ENCODE results near the gene CBX4.
A peak's percentile ranks its signal among the peaks of the same experiment; 100 is the strongest.

Gene CBX4

DNA sequence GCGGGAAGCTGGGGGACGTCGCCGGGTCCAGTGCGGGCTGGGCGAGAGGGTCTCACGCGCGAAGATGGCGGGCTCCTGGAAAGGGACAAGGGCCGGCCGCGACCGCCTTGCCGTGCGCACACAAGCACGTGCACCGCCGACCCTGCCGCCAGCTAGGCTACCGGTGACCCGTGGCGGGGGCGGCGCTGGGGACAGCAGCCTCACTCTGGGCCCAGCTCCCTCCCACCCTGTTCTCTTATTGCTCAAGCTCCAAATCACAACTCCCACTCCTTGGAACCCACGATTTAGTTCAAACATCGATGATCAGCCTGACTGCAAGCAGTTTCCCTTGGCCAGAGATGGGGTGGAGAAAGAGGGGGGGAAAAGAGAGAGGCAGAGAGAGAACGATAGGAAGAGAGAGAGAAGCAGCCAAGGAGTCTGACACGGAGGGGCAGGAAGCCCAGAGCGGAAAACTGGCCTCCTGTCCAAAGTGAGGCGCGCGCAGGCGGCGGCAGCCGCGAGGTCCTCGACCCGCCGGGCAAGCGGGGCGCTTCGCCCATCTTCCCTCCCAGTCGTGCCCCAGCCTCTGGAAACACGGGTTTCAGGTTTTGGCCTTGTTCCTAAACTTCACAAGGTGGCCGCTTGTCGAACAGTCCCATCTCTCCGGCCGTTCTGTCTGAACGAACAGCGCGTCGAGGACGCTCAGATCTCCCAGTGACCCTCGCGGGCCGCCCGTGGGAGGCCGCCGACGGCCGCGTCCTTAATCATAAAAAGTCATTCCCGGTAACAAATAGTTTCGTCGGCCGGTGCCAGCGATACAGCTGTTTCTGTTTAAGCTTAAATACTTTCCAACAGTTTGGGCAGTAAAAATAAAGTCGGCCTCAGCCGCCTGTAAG lies 40.7 kb downstream of the CBX4 start:
- peak; percentile 80 for DNase-seq

DNA sequence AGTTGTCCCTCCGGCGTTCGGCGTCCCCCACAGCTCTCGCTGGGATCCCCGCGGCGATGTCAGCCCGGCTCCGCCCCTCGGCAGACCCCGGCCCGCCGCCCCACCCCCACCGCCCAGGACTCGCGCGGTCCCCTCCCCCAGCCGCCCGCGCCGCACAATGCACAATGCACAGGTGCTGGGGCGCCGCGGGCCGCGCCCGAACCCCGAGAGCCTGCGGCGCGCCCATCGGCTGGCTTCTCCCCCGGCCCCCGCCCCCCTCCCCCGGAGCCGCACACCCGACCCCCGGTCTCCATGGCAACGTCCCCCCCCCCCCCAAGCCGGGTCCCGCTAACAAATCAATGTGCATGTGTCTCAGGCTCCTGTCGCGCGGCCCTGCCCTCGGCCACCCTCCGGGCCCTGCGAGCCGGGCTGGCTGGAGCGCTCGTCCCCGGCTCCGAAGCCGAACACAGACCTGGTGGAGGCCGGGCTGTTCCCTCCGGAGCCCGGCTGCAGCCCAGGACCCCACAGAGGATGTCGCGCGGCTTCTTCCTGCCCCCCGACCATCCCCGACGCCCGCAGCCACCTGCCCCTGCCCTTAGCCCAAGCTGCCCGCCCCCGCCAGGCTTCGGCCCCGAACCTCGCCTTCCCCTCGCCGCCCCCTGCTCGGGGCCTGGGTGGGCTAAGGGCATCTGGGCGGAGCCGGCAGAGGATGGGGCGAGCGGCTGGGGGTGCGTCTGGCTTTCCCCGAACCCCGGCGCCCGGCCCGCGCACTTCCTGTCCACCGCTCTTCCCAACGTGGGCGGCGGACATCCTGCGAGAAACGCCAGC lies 41.5 kb downstream of the CBX4 start:
- no peak for DNase-seq

- DNase-seq: peak; percentile 100
These were observed 42.3 kb downstream of the CBX4 start, which contains the start of gene CBX8 for GRCh38 chr17:79796763-79797491. CBX8 (minus strand) TSS chr17:79797077; CDS start chr17:79796998, 79 bp downstream.

GRCh38 chr17:79796444-79796762 lies 42.8 kb downstream of the CBX4 start:
- no peak for DNase-seq

DNA sequence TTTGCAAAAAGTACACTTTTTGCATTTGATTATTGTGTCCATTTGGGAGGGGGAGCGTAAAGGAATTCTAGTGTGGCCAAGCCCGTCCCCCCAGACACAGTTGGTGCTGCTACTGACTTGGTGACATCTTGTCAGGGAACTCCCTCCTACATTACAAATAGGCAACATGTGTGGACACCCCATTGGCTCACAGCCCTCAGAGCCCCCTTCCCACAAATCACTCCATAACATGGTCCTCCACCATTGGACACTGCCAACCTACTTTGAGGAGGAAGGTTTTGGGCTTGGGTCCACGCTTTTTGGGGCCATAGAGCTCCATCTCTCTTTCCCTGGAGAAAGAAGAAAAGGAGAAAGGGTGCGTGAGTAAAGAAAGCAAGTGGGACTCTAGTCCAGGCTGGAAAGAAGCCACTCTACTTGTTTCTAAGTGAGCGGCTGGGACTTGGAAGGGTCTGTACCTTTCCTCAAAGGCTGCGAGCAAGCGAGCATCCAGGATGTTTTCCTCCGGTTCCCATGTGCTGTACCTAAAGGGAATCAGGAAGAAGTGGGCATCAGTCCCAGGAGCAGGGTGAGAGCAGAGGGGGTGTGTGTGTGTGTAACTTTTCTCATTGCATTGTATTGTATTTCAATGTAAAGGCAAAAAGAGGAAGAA lies 43.3 kb downstream of the CBX4 start:
- no peak for DNase-seq

DNA sequence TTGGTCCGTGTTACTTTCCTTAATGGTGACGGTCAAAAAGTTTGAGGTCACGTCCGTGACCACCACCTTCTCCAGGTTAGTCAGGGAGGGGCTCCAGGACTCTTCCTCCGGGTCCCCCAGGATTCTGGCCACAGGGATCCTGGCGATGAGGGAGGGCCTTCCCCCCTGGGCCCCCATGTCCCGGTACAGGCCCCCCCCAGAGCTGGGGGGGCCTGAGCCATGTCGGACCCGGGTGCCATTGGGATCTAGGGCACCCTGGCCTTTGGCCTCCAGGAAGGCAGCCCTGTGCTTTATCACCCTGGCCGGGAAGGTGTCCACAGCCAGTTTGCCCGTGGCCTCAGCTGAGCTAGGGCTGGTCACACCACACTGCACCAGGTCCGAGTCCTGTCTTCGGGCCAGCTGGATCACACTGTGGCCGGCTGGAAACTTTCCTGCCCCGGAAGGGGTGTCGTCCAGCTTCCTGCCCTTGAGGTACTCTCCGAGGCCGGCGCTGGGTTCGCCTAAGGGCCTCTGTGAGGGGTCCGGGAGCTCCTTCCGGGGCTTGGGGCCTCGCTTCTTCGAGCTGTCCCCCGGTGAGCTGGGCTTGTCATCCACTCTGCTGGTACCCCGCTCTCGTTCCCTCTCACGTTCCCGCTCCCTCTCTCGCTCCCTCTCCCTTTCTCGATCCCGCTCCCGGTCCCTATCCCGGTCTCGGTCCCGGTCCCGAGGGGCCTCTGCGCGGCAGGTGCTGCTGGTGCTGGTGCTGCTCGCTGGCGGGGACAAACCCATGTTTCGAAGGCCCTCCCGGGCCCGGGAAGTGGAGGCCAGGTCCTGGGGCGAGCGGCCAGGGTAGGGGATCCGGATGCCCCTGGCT lies 44.4 kb downstream of the CBX4 start:
- DNase-seq: no peak

GRCh38 chr17:79793924-79794304 lies 45.3 kb downstream of the CBX4 start:
- no peak for DNase-seq

- no peak for DNase-seq
These were observed 46.0 kb downstream of the CBX4 start for GRCh38 chr17:79792984-79793923.

DNA sequence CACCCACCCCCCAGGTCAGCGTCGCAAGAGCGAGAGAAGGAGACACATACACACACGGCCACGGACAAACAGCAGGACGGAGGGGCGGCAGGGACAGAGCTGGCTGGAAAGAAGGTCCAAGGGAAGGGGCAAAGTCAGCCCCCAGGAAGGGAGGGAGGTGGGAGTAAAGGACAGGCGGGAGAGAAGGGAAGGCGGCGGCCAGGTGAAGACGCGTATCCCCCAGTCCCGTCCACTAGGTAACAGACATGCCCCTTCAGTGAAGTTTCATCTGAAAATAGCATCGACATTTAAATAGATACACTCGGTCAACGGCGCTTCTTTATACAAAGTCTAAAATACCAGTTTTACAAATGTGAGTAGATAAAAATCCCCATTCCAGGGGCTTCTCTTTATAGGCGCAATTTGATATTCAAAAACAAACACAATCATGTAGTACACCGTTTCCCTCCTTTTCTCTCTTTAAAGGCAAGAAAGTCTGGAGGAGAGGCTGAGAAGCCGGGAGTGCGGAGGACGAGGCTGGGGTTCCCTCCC lies 46.8 kb downstream of the CBX4 start:
- no peak for DNase-seq

GRCh38 chr17:79791735-79792161 lies 47.5 kb downstream of the CBX4 start:
- DNase-seq: peak; percentile 41

DNA sequence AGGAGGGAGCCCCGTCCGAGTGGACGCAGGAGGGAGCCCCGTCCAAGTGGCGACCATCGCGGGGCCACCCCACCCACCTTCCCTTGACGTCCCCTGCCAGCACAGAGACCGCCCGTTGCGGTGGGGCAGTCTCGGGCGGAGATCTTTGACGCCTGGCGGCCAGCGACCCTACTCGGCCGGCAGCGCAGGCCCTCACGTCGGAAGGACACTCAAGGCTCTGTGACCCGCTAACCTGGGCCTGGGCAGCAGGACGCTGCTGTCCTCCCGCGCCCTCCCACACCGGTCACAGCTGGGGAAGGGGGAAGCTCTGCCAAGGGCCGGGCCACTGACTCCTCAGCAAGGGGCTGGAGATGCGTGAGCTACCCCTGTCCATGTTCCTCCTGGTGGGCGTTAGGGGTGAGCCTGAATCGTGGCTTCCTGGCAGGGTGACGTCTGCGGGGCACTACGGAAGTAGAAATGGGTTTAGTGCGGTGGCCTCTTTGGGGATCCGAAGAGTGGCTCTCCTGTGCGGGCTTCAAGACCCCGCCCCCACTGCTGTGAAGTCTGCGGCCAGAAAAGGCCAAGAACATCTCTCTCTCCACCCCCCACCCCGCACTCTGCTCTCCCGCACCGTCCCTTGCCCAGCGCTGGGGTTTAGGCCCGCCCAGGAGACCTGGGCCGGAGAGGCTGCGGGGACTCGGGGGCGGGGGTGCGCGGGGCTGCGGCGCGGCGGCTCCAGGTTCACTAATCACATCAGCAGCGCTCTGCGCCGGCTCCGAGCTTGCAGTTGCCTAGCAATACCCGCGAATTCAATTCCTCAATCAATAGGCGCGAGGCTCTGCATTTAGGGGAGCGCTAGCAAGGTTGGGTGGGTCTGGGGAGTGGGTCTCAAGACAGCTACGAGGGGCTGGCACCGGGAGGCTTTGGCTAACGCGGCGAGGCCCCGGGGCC lies 48.2 kb downstream of the CBX4 start:
- DNase-seq: no peak

- no peak for DNase-seq
These were observed 49.1 kb downstream of the CBX4 start for GRCh38 chr17:79789943-79790804.

- no peak for DNase-seq
These were observed 50.0 kb downstream of the CBX4 start for GRCh38 chr17:79788989-79789942.

- DNase-seq: no peak
These were observed 50.8 kb downstream of the CBX4 start for GRCh38 chr17:79788455-79788854.

DNA sequence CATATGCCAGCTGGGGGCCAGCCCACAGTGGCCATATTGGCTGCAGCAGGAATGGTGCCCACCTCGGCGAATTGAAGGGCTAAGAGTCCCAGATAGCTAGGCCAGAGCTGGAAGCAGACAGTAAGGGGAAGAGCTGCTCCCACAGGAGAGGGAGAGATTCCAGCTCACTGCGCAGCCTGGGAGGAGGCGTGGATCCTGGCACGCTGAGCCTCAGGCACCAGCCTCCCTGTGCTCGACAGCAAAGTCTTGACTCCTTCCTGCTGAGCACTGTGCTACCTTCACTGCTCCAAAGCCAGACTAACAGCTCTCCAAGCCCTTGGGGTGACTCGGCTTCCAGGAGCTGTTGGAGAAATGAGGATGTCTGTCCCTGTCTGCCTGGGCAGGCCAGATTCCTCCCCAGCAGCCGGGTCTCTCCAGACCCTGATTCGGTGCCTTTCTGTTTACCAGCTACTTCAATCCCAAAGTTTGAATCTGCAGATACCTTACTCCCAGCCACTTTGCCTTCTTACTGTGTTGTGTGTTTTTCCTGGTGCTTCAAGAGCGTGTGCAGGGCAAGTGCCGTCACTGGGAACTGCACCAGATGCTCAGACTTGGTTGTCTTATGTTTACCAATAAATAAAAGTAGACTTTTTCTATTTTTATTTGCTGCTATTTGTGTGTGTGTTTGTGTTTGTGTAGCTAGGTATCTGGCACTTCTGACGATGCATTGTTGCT lies 52.2 kb downstream of the CBX4 start:
- DNase-seq: no peak

Measured in right forelimb (tissue), 1 donor.